Neuronal stem cell (in vitro differentiated cells): ENCODE measurements around the gene NUP214.

ENCODE experiments used
- DNase-seq: peaks from one replicate; pipeline ENCODE4 v3.0.0-alpha.2; 2013; ENCODE audit warnings: low spot score
- H2AFZ ChIP-seq: one replicate; pipeline ENCODE4 v1.6.1; 2013; ENCODE audit warnings: mild to moderate bottlenecking, low read length, inconsistent platforms
- H2AK5ac ChIP-seq: 2 replicates; pipeline ENCODE4 v1.6.1; 2013; ENCODE audit warnings: low read depth, mild to moderate bottlenecking, inconsistent platforms, low read length, moderate library complexity, mixed read lengths
- H2BK120ac ChIP-seq: 2 replicates; pipeline ENCODE4 v1.6.1; 2013; ENCODE audit warnings: low read depth, mild to moderate bottlenecking, inconsistent platforms, low read length, moderate library complexity, mixed read lengths
- H2BK12ac ChIP-seq: one replicate; pipeline ENCODE4 v1.6.1; 2013; ENCODE audit warnings: low read length, inconsistent platforms
- H2BK15ac ChIP-seq: 2 replicates; pipeline ENCODE4 v1.6.1; 2013; ENCODE audit warnings: mild to moderate bottlenecking, low read length, inconsistent platforms, mixed read lengths
- H2BK5ac ChIP-seq: one replicate; pipeline ENCODE4 v1.6.1; 2013; ENCODE audit warnings: inconsistent platforms, mild to moderate bottlenecking, low read length, moderate library complexity
- H3K14ac ChIP-seq: one replicate; pipeline ENCODE4 v1.6.1; 2013; ENCODE audit warnings: low read length, inconsistent platforms
- H3K18ac ChIP-seq: 2 replicates; pipeline ENCODE4 v1.6.1; 2013; ENCODE audit warnings: low read length, inconsistent platforms
- H3K23ac ChIP-seq: 2 replicates; pipeline ENCODE4 v1.6.1; 2013; ENCODE audit warnings: low read depth, mild to moderate bottlenecking, mixed read lengths, low read length, inconsistent platforms; ENCODE audit not compliant: poor library complexity
- H3K27ac ChIP-seq: replicated peaks from 3 replicates; pipeline ENCODE4 v1.5.1; 2013; ENCODE audit warnings: low read length, inconsistent platforms
- H3K27me3 ChIP-seq, 3 experiments: 2 replicates each; pipeline ENCODE4 v1.6.1; 2013; ENCODE audit warnings: low read length in 3 of 3, mild to moderate bottlenecking in 2 of 3, inconsistent platforms in 1 of 3, low read depth in 1 of 3, mixed read lengths in 1 of 3, moderate library complexity in 1 of 3; ENCODE audit not compliant: control insufficient read depth in 3 of 3, insufficient read depth in 3 of 3
- H3K36me3 ChIP-seq, 2 donors: replicated peaks in 1 of 2; 2 replicates each; pipeline ENCODE4 v1.6.1; 2013; ENCODE audit warnings: low read length in 2 of 2; ENCODE audit not compliant: control insufficient read depth in 2 of 2, insufficient read depth in 2 of 2
- H3K4ac ChIP-seq: 2 replicates; pipeline ENCODE4 v1.6.1; 2013; ENCODE audit warnings: inconsistent platforms, mild to moderate bottlenecking, low read length, moderate library complexity
- H3K4me1 ChIP-seq, 2 donors: 1 replicate in 1 of 2; 2 replicates in 1 of 2; pipeline ENCODE4 v1.6.1; 2013; ENCODE audit warnings: low read length in 2 of 2, low read depth in 1 of 2; ENCODE audit not compliant: control insufficient read depth in 2 of 2, insufficient read depth in 1 of 2
- H3K4me2 ChIP-seq: one replicate; pipeline ENCODE4 v1.6.1; 2013; ENCODE audit warnings: mild to moderate bottlenecking, low read length, inconsistent platforms; ENCODE audit not compliant: insufficient read depth, poor library complexity, severe bottlenecking
- H3K4me3 ChIP-seq, 2 donors: 2 replicates each; pipeline ENCODE4 v1.5.1; 2013; ENCODE audit warnings: low read length in 2 of 2, mild to moderate bottlenecking in 2 of 2, inconsistent platforms in 1 of 2, moderate library complexity in 1 of 2
- H3K79me1 ChIP-seq: one replicate; pipeline ENCODE4 v1.6.1; 2013; ENCODE audit warnings: low read depth, mild to moderate bottlenecking, inconsistent platforms, low read length, moderate library complexity
- H3K9ac ChIP-seq: one replicate; pipeline ENCODE4 v1.6.1; 2013; ENCODE audit warnings: mild to moderate bottlenecking, low read depth, low read length, inconsistent platforms; ENCODE audit not compliant: poor library complexity
- H3K9me3 ChIP-seq, 2 donors: replicated peaks in 1 of 2; 2 replicates each; pipeline versions ENCODE3 to v1.6.1; 2013; ENCODE audit warnings: low read length in 2 of 2, mild to moderate bottlenecking in 2 of 2, inconsistent platforms in 1 of 2, low read depth in 1 of 2, mixed read lengths in 1 of 2, moderate library complexity in 1 of 2; ENCODE audit not compliant: control insufficient read depth in 2 of 2, insufficient read depth in 1 of 2
- H4K8ac ChIP-seq: one replicate; pipeline ENCODE4 v1.6.1; 2013; ENCODE audit warnings: low read depth, mild to moderate bottlenecking, inconsistent platforms, low read length, moderate library complexity
- H4K91ac ChIP-seq: one replicate; pipeline ENCODE4 v1.6.1; 2013; ENCODE audit warnings: low read length, low read depth, mild to moderate bottlenecking, inconsistent platforms; ENCODE audit not compliant: poor library complexity
- WGBS, 2 donors: extraction: QIAGEN DNeasy Blood & Tissue Kit; methylation state at CpG; one replicate each; pipeline ENCODE4 v1.1.7; 2013; ENCODE audit warnings: missing lambda C conversion rate in 2 of 2, mixed read lengths in 1 of 2; ENCODE audit not compliant: insufficient read length in 2 of 2, insufficient replicate concordance in 1 of 2; ENCODE audit errors: extremely low coverage in 2 of 2; 5-methylcytosine and 5-hydroxymethylcytosine counted together

NUP214 gene

DNA sequence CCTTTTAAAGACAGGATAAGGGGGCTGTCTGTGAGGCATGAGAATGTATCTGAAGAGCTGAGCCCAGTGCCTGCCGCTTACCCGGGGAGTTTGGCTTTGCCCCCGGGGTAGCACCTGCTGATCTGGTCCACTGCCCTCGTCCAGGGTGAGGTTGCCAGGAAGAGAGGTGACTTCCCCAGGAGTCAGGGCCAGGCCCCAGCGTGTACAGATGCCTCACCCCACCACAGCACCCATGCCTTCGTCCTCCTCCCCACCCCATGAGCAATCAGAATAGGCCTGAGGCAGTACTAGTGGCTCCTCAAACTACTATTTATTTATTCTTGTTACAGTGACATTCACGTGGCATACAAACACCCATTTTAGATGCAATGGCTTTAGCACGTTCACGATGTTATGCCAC is 44.8 kb upstream of the NUP214 start:
- H3K18ac ChIP-seq: no peak overlapping the region
- no peak overlapping the region for H3K4me2 ChIP-seq
- no peak overlapping the region for H2BK12ac ChIP-seq
- no peak overlapping the region for H3K14ac ChIP-seq
- no peaks in the 10 kb centered on the region for H3K79me1 ChIP-seq
- H3K9me3 ChIP-seq: no peaks in the 10 kb centered on the region
- H2BK5ac ChIP-seq: no peak overlapping the region
- no peak for DNase-seq
- H3K4ac ChIP-seq: no peak overlapping the region
- no peak overlapping the region for H3K4me3 ChIP-seq
- H4K8ac ChIP-seq: no peak overlapping the region
- H3K27me3 ChIP-seq: peaks cover 0 to 14% (median 0%) of the 10 kb centered on the region in 3 experiments
- no peak overlapping the region for H3K9ac ChIP-seq
- H2AFZ ChIP-seq: no peak overlapping the region
- no peak overlapping the region for H2BK15ac ChIP-seq
- H3K36me3 ChIP-seq: no peaks in the 10 kb centered on the region
- H3K23ac ChIP-seq: peak overlapping the region; percentile 81
- H4K91ac ChIP-seq: no peak overlapping the region
- no CpG with 5 or more reads among the region's 9 CpGs for WGBS, 2 donors
- H3K27ac ChIP-seq: no peak overlapping the region
- peaks cover 0 to 3% of the 10 kb centered on the region in 2 donors for H3K4me1 ChIP-seq
- H2AK5ac ChIP-seq: no peak overlapping the region
- H2BK120ac ChIP-seq: no peak overlapping the region

GRCh38 chr9:131081868-131082267 is 43.5 kb upstream of the NUP214 start:
- H3K36me3 ChIP-seq: no peaks in the 10 kb centered on the region
- H3K18ac ChIP-seq: peak overlapping the region; percentile 60
- H2AFZ ChIP-seq: no peak overlapping the region
- peak overlapping the region; percentile 24 for H4K8ac ChIP-seq
- H3K79me1 ChIP-seq: no peaks in the 10 kb centered on the region
- H4K91ac ChIP-seq: no peak overlapping the region
- H3K4me1 ChIP-seq: peaks cover 0 to 3% of the 10 kb centered on the region in 2 donors
- H3K9me3 ChIP-seq: no peaks in the 10 kb centered on the region
- no peak overlapping the region for H3K27ac ChIP-seq
- H3K27me3 ChIP-seq: peaks cover 0 to 16% (median 0%) of the 10 kb centered on the region in 3 experiments
- H3K4me3 ChIP-seq: no peak overlapping the region
- no peak overlapping the region for H2BK15ac ChIP-seq
- H3K9ac ChIP-seq: no peak overlapping the region
- no peak overlapping the region for H3K4ac ChIP-seq
- peak overlapping the region; percentile 78 for H2BK5ac ChIP-seq
- H3K4me2 ChIP-seq: no peak overlapping the region
- no peak overlapping the region for H3K14ac ChIP-seq
- H3K23ac ChIP-seq: peak overlapping the region; percentile 87
- no peak overlapping the region for H2BK120ac ChIP-seq
- no peak overlapping the region for H2AK5ac ChIP-seq
- WGBS, 2 donors: no CpG with 5 or more reads among the region's 9 CpGs
- no peak for DNase-seq
- H2BK12ac ChIP-seq: no peak overlapping the region

DNA sequence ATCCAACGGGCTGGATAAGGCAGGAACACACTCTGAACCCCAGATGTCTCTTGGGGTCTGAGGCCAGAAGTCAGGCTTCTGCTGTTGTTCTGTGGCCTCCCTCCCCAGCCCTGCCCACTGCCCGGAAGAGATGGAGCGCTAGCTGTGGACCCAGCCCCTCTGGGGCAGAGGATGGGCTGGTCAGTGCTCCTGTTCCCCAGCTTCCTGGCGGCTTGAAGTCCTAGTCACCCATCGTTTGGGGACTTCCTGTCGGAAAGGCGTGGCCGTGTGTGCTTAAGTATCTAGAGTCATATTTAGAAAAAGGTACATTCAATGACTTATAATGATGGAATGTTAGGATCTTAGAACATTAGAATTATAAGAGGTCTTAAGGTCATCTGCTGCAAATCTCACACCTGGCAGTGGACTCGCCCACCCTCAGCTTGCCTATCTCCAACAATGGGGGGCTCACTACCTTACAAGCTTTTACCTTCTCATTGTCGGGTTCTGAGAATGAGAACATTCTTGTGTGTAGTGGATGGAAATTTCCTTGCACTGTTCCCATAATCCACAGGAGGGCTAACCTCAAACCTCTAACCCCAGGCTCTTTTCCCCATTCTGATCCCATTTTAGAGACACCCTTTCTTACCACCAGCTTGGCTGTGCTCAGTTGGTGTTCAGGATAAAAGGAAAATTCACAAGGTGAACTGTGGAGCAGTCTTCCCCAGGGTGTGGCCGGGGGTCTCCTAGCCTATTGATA is 42.4 kb upstream of the NUP214 start:
- Histone ChIP-seq H3K27ac (no peak overlapping the region), H3K27me3 (peaks cover 0 to 23% (median 0%) of the 10 kb centered on the region in 3 experiments), H3K79me1 (no peaks in the 10 kb centered on the region), H3K9ac (no peak overlapping the region), H2BK5ac (no peak overlapping the region), H3K4me3 (no peak overlapping the region), H3K18ac (no peak overlapping the region), H4K91ac (no peak overlapping the region), H3K4me1 (peaks cover 0 to 3% of the 10 kb centered on the region in 2 donors), H3K23ac (no peak overlapping the region), H4K8ac (no peak overlapping the region), H2BK120ac (no peak overlapping the region), H2BK15ac (no peak overlapping the region), H3K9me3 (no peaks in the 10 kb centered on the region), H2AK5ac (no peak overlapping the region), H3K36me3 (no peaks in the 10 kb centered on the region), H3K4ac (no peak overlapping the region), H2BK12ac (no peak overlapping the region), H3K14ac (no peak overlapping the region), H3K4me2 (no peak overlapping the region), H2AFZ (no peak overlapping the region)
- WGBS, 2 donors: no CpG with 5 or more reads among the region's 11 CpGs
- DNase-seq: no peak

DNA sequence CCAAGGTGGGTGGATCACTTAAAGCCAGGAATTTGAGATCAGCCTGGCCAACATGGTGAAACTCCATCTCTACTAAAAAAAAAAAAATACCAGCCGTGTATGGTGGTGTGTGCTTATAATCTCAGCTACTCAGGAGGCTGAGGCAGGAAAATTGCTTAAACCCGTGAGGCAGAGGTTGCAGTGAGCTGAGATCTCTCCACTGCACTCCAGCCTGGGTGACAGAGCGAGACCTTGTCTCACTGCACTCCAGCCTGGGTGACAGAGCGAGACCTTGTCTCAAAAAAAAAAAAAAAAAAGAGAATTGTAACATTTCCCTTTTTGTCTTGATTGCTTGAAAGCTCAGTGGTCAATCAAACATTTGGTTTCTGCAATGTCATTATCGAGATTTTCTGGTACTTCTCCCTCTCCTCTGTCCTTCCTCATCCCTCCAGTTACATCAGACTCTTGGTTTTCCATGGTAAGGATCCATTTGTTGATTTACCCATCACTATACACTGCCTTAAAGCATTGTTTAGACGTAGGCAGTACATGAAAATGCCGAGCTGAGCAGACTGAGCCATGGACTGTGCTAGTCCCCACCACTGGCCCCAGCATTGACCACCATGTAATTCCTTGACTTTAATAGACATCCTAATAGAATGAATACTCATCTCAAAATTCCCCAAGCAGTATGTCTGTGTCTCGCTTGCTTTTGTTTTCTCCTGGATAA is 40.6 kb upstream of the NUP214 start:
- H3K18ac ChIP-seq: peak overlapping the region; percentile 50

More for the DNA sequence above, 40.6 kb upstream of the NUP214 start:
- no CpG with 5 or more reads among the region's 8 CpGs for WGBS, 2 donors
- no peak overlapping the region for H3K4me3 ChIP-seq
- H3K4me2 ChIP-seq: no peak overlapping the region
- no peaks in the 10 kb centered on the region for H3K36me3 ChIP-seq
- H3K9ac ChIP-seq: no peak overlapping the region
- peak overlapping the region; percentile 18 for H2AFZ ChIP-seq
- H3K4me1 ChIP-seq: peaks cover 0 to 2% of the 10 kb centered on the region in 2 donors
- H2BK15ac ChIP-seq: no peak overlapping the region
- DNase-seq: no peak
- H3K9me3 ChIP-seq: no peaks in the 10 kb centered on the region
- H3K27me3 ChIP-seq: peaks cover 0 to 28% (median 0%) of the 10 kb centered on the region in 3 experiments
- H3K23ac ChIP-seq: peak overlapping the region; percentile 98
- H3K4ac ChIP-seq: no peak overlapping the region
- peak overlapping the region; percentile 41 for H3K14ac ChIP-seq
- no peak overlapping the region for H2BK12ac ChIP-seq
- no peak overlapping the region for H2BK120ac ChIP-seq
- no peak overlapping the region for H4K8ac ChIP-seq
- no peak overlapping the region for H2BK5ac ChIP-seq
- H3K79me1 ChIP-seq: no peaks in the 10 kb centered on the region
- H3K27ac ChIP-seq: no peak overlapping the region
- no peak overlapping the region for H4K91ac ChIP-seq
- peak overlapping the region; percentile 88 for H2AK5ac ChIP-seq
